SK-N-SH (cell line): Measurements from ENCODE around the gene DNAH5. TPM values are rescaled to one million over a fixed set of nuclear protein-coding genes. Genes with fewer than 3 reads are reported as not detected.

Experiments
- CTCF ChIA-PET: fragments of 300-600, 350-600 bp; formaldehyde crosslinking; extraction: SDS; loops from one replicate; lab custom pipeline; 2021; lab: Yijun Ruan, JAX
- POLR2A ChIA-PET: fragments of 350-600 bp; sonication (Branson Sonifier 250); formaldehyde crosslinking; extraction: SDS; loops from one replicate; lab custom pipeline; 2020; ENCODE audit warnings: antibody characterized with exemption, inconsistent platforms; lab: Yijun Ruan, JAX
- DNase-seq: peaks from one replicate; pipeline ENCODE4 v3.0.0; 2012
- H2AFZ ChIP-seq: fragments of 200-600 bp; sonication (generic); 2 replicates; pipeline ENCODE4 v1.8.1; 2016; ENCODE audit warnings: antibody characterized with exemption, mild to moderate bottlenecking, low read depth
- H3F3A ChIP-seq: fragments of 200-600 bp; sonication (generic); replicated peaks from 2 replicates; pipeline ENCODE3; 2016; ENCODE audit warnings: antibody characterized with exemption, mild to moderate bottlenecking; ENCODE audit not compliant: insufficient read depth
- H3K27ac ChIP-seq, 2 experiments: fragments of 200-500 bp in 1 of 2; fragments of 200-600 bp in 1 of 2; sonication (Bioruptor generic) in 1 of 2; sonication (generic), shearing (Covaris generic) in 1 of 2; 2 replicates each; pipeline versions ENCODE4 v1.5.1 to v1.6.1; 2014 to 2016; ENCODE audit warnings: low read depth in 2 of 2, inconsistent platforms in 1 of 2, low read length in 1 of 2, mild to moderate bottlenecking in 1 of 2, mixed read lengths in 1 of 2
- H3K27me3 ChIP-seq: fragments of 200-600 bp; sonication (generic), shearing (Covaris generic); 2 replicates; pipeline ENCODE4 v1.6.1; 2016; ENCODE audit warnings: mixed run types; ENCODE audit not compliant: insufficient read depth
- H3K36me3 ChIP-seq, 2 experiments: fragments of 200-500 bp in 1 of 2; fragments of 200-600 bp in 1 of 2; sonication (Bioruptor generic) in 1 of 2; sonication (generic) in 1 of 2; replicated peaks in 1 of 2; 2 replicates each; pipeline versions ENCODE3 to v1.5.1; 2014 to 2016; ENCODE audit warnings: low read length in 1 of 2, mild to moderate bottlenecking in 1 of 2; ENCODE audit not compliant: insufficient read depth in 2 of 2, control insufficient read depth in 1 of 2
- H3K4me1 ChIP-seq, 2 experiments: fragments of 200-500 bp in 1 of 2; fragments of 200-600 bp in 1 of 2; sonication (Bioruptor generic) in 1 of 2; sonication (generic), shearing (Covaris generic) in 1 of 2; 2 replicates each; pipeline versions ENCODE4 v1.5.1 to v1.6.1; 2014 to 2016; ENCODE audit warnings: low read depth in 1 of 2, low read length in 1 of 2, mixed run types in 1 of 2; ENCODE audit not compliant: insufficient read depth in 2 of 2, control insufficient read depth in 1 of 2
- H3K4me2 ChIP-seq: fragments of 200-600 bp; sonication (generic), shearing (Covaris generic); 2 replicates; pipeline ENCODE4 v1.6.1; 2017; ENCODE audit warnings: mixed run types
- H3K4me3 ChIP-seq, 2 experiments: fragments of 200-500 bp in 1 of 2; fragments of 200-600 bp in 1 of 2; sonication (Bioruptor generic) in 1 of 2; sonication (generic), shearing (Covaris generic) in 1 of 2; 2 replicates each; pipeline versions ENCODE4 v1.5.1 to v1.8.1; 2014 to 2016; ENCODE audit warnings: low read depth in 2 of 2, inconsistent platforms in 1 of 2, low read length in 1 of 2, mild to moderate bottlenecking in 1 of 2, mixed read lengths in 1 of 2, moderate library complexity in 1 of 2
- H3K79me2 ChIP-seq: fragments of 200-600 bp; sonication (generic); 2 replicates; pipeline ENCODE4 v1.8.1; 2017; ENCODE audit warnings: mild to moderate bottlenecking; ENCODE audit not compliant: insufficient read depth
- H3K9ac ChIP-seq: fragments of 200-600 bp; sonication (generic); 2 replicates; pipeline ENCODE4 v1.6.1; 2017; ENCODE audit warnings: mixed run types
- H3K9me2 ChIP-seq: fragments of 200-600 bp; sonication (generic); 2 replicates; pipeline ENCODE4 v1.6.1; 2017; ENCODE audit warnings: mixed run types
- H3K9me3 ChIP-seq: fragments of 200-600 bp; sonication (generic); 2 replicates; pipeline ENCODE4 v1.6.1; 2017; ENCODE audit warnings: mixed run types, mild to moderate bottlenecking, moderate library complexity
- H4K20me1 ChIP-seq: fragments of 200-600 bp; sonication (generic); 2 replicates; pipeline ENCODE4 v1.6.1; 2017; ENCODE audit warnings: mild to moderate bottlenecking, mixed run types; ENCODE audit not compliant: insufficient read depth
- EP300 ChIP-seq, 2 experiments: IDR thresholded peaks; 2 replicates each; pipeline versions ENCODE4 v1.4.0 to v1.6.1; 2012; ENCODE audit warnings: borderline replicate concordance in 1 of 2, low read depth in 1 of 2, low read length in 1 of 2
- FOXM1 ChIP-seq: IDR thresholded peaks from 2 replicates; pipeline ENCODE4 v1.4.0; 2012; ENCODE audit warnings: low read depth, mild to moderate bottlenecking
- GABPA ChIP-seq: IDR thresholded peaks from 2 replicates; pipeline ENCODE4 v1.4.0; 2012; ENCODE audit warnings: low read depth, mild to moderate bottlenecking
- GATA2 ChIP-seq: sonication (generic); formaldehyde crosslinking; IDR thresholded peaks from 2 replicates; pipeline ENCODE4 v1.5.0; 2020; ENCODE audit warnings: mild to moderate bottlenecking, missing genetic modification reagents
- JUND ChIP-seq: IDR thresholded peaks from 2 replicates; pipeline ENCODE4 v1.4.0; 2012
- MEF2A ChIP-seq: IDR thresholded peaks from 2 replicates; pipeline ENCODE4 v1.4.0; 2012; ENCODE audit warnings: low read depth, borderline replicate concordance
- MXI1 ChIP-seq: IDR thresholded peaks from 2 replicates; pipeline ENCODE4 v1.6.1; 2012; ENCODE audit warnings: mild to moderate bottlenecking, low read depth, low read length, improper control_type of control experiment
- RFX5 ChIP-seq: IDR thresholded peaks from 2 replicates; pipeline ENCODE4 v1.6.1; 2012; ENCODE audit warnings: mild to moderate bottlenecking, improper control_type of control experiment, low read length
- SMC3 ChIP-seq: IDR thresholded peaks from 2 replicates; pipeline ENCODE4 v1.6.1; 2012; ENCODE audit warnings: low read depth, low read length, improper control_type of control experiment
- TAF1 ChIP-seq: IDR thresholded peaks from 2 replicates; pipeline ENCODE4 v1.6.1; 2012; ENCODE audit warnings: low read depth, mild to moderate bottlenecking, low read length, moderate library complexity, borderline replicate concordance
- TEAD4 ChIP-seq: IDR thresholded peaks from 2 replicates; pipeline ENCODE4 v1.4.0; 2012; ENCODE audit warnings: mild to moderate bottlenecking, borderline replicate concordance; ENCODE audit not compliant: insufficient read depth
- WGBS: methylation state at CpG from one replicate; pipeline ENCODE4 v1.1.6; 2017; ENCODE audit warnings: low lambda C conversion rate; 5-methylcytosine and 5-hydroxymethylcytosine counted together
- polyA plus RNA-seq, 3 experiments: library from polyadenylated mRNA; depleted of rRNA; stranded (reverse); fragments of >200 nt; gene quantifications; 2 replicates each; pipeline ENCODE4 v1.2.3, GENCODE V29; 2012
- TF ChIP-seq, protein P1 (sequence below): IDR thresholded peaks from 2 replicates; pipeline ENCODE4 v1.4.0; 2012; ENCODE audit warnings: low read depth, borderline replicate concordance
- TF ChIP-seq, protein P2 (sequence below): IDR thresholded peaks from 2 replicates; pipeline ENCODE4 v1.6.1; 2012; ENCODE audit warnings: mild to moderate bottlenecking, low read depth, low read length, moderate library complexity
- TF ChIP-seq, protein P3 (sequence below): IDR thresholded peaks from 2 replicates; pipeline ENCODE4 v1.4.0; 2012; ENCODE audit warnings: low read depth, borderline replicate concordance

Gene DNAH5
- polyA plus RNA-seq, 1 of the 3 experiments (the other 2 are of a cell fraction), result 0.74 TPM

DNA sequence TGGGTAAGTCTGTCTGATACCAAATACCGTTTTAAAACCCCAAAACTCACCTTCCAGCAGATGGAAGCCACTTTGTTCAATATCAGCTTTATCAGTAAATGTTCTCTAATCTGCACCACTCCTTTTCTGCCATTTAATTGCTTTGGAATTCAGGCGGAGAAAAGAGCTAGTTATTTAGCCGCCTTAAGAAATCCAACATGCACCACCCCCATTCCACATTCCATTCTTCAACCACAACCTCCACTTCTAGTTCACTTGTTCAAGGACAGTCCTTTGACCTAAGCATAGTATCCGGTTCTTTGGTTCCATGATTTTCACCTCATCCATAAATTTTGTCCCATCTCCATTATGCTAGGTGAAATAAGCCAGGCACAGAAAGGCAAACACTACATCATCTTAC is 240.1 kb downstream of the DNAH5 start:
- TF ChIP-seq, protein P1, sequence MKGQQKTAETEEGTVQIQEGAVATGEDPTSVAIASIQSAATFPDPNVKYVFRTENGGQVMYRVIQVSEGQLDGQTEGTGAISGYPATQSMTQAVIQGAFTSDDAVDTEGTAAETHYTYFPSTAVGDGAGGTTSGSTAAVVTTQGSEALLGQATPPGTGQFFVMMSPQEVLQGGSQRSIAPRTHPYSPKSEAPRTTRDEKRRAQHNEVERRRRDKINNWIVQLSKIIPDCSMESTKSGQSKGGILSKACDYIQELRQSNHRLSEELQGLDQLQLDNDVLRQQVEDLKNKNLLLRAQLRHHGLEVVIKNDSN, result no peak
- TF ChIP-seq MEF2A (no peak), GATA2 (CRISPR knock-in tag) (no peak), SMC3 (no peak), RFX5 (no peak), EP300 (IDR thresholded peaks at IDR 0.05; ENCODE audit: borderline replicate concordance in 1 of 2, low read depth in 1 of 2, low read length in 1 of 2) (no peak), TAF1 (no peak), FOXM1 (no peak)
- POLR2A ChIA-PET, result no interaction called here
- no peaks in the 10 kb centered on the region for H3K9me3 ChIP-seq

DNA sequence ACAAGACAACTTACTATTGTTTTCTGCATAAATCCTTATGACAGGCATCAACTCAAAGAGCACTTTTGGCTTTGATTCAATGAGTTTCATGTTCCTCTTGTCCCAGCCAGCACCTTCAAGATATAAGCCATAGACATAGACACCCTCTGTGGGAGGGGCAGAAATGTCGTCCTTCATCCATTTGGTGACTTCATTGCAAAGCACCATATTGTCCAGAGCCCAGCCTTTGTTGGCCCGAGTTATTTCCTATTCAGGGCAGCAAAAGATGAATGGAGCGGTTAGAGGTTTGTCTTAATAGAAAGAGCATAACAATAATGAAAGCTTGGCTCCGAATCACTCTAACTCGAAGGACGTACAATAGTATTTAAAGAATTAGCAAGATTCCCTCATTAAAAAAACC is 243.9 kb downstream of the DNAH5 start:
- H3K27me3 ChIP-seq, result no peaks in the 10 kb centered on the region; the same call in 1 of the 2 replicates
- H4K20me1 ChIP-seq, result no peaks in the 10 kb centered on the region
- H3K9me2 ChIP-seq, result no peaks in the 10 kb centered on the region
- no peaks in the 10 kb centered on the region for H3K4me1 ChIP-seq
- POLR2A ChIA-PET, result no interaction called here
- no peaks in the 10 kb centered on the region for H3K79me2 ChIP-seq
- H3K4me2 ChIP-seq, result no peak overlapping the region
- H3K4me3 ChIP-seq, result no peak overlapping the region
- no peak overlapping the region for H2AFZ ChIP-seq
- DNase-seq, result no peak
- TF ChIP-seq RFX5, result no peak
- TF ChIP-seq JUND, result no peak
- no peak for TF ChIP-seq GATA2 (CRISPR knock-in tag)
- no peak for TF ChIP-seq TEAD4
- no peak for TF ChIP-seq GABPA
- no peak for TF ChIP-seq FOXM1
- TF ChIP-seq MXI1, result no peak
- TF ChIP-seq, protein P2, sequence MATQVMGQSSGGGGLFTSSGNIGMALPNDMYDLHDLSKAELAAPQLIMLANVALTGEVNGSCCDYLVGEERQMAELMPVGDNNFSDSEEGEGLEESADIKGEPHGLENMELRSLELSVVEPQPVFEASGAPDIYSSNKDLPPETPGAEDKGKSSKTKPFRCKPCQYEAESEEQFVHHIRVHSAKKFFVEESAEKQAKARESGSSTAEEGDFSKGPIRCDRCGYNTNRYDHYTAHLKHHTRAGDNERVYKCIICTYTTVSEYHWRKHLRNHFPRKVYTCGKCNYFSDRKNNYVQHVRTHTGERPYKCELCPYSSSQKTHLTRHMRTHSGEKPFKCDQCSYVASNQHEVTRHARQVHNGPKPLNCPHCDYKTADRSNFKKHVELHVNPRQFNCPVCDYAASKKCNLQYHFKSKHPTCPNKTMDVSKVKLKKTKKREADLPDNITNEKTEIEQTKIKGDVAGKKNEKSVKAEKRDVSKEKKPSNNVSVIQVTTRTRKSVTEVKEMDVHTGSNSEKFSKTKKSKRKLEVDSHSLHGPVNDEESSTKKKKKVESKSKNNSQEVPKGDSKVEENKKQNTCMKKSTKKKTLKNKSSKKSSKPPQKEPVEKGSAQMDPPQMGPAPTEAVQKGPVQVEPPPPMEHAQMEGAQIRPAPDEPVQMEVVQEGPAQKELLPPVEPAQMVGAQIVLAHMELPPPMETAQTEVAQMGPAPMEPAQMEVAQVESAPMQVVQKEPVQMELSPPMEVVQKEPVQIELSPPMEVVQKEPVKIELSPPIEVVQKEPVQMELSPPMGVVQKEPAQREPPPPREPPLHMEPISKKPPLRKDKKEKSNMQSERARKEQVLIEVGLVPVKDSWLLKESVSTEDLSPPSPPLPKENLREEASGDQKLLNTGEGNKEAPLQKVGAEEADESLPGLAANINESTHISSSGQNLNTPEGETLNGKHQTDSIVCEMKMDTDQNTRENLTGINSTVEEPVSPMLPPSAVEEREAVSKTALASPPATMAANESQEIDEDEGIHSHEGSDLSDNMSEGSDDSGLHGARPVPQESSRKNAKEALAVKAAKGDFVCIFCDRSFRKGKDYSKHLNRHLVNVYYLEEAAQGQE, result no peak
- TF ChIP-seq, protein P3, sequence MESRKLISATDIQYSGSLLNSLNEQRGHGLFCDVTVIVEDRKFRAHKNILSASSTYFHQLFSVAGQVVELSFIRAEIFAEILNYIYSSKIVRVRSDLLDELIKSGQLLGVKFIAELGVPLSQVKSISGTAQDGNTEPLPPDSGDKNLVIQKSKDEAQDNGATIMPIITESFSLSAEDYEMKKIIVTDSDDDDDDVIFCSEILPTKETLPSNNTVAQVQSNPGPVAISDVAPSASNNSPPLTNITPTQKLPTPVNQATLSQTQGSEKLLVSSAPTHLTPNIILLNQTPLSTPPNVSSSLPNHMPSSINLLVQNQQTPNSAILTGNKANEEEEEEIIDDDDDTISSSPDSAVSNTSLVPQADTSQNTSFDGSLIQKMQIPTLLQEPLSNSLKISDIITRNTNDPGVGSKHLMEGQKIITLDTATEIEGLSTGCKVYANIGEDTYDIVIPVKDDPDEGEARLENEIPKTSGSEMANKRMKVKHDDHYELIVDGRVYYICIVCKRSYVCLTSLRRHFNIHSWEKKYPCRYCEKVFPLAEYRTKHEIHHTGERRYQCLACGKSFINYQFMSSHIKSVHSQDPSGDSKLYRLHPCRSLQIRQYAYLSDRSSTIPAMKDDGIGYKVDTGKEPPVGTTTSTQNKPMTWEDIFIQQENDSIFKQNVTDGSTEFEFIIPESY, result no peak
- no peak for TF ChIP-seq SMC3
- no peaks in the 10 kb centered on the region for H3F3A ChIP-seq
- WGBS, result 39% methylated on average over 6 of the region's 6 CpGs
- H3K36me3 ChIP-seq, result no peaks in the 10 kb centered on the region
- no peak overlapping the region for H3K27ac ChIP-seq
- no peaks in the 10 kb centered on the region for H3K9me3 ChIP-seq
- CTCF ChIA-PET, result no interaction called here
- H3K9ac ChIP-seq, result no peak overlapping the region

More for the DNA sequence above, 240.1 kb downstream of the DNAH5 start:
- no peaks in the 10 kb centered on the region for H3K4me1 ChIP-seq
- no peaks in the 10 kb centered on the region for H4K20me1 ChIP-seq
- no peak overlapping the region for H3K9ac ChIP-seq
- no peak overlapping the region for H3K4me2 ChIP-seq
- H3K27me3 ChIP-seq, result peaks cover 13% of the 10 kb centered on the region; the same call in 1 of the 2 replicates
- H3K27ac ChIP-seq, result no peak overlapping the region
- H3K36me3 ChIP-seq, result no peaks in the 10 kb centered on the region
- CTCF ChIA-PET, result no interaction called here
- no peaks in the 10 kb centered on the region for H3F3A ChIP-seq
- no peak overlapping the region for H2AFZ ChIP-seq
- 12% methylated on average over 4 of the region's 4 CpGs for WGBS
- no peak for DNase-seq
- H3K9me2 ChIP-seq, result no peaks in the 10 kb centered on the region
- H3K4me3 ChIP-seq, result no peak overlapping the region
- no peaks in the 10 kb centered on the region for H3K79me2 ChIP-seq
